Colon (tissue), 2 donors: Measurements from ENCODE around the gene GPSM1.

Source experiments
- FAIRE-seq: peaks from 2 replicates; lab custom pipeline; 2012; peaks lifted over from hg19 to GRCh38; lab: Jason Lieb, UNC
- donor health status: control.
- donor health status: control.

Gene GPSM1

GRCh38 chr9:136327304-136327974, at the start of gene GPSM1:
Gene GPSM1 (plus strand): TSS chr9:136327539. CDS start chr9:136327696, 157 bp downstream.
- FAIRE-seq = no peak

- FAIRE-seq = no peak
These were observed 49.6 kb upstream of the GPSM1 start for GRCh38 chr9:136277746-136278145.

- FAIRE-seq = no peak
These were observed 49.1 kb upstream of the GPSM1 start for GRCh38 chr9:136278221-136278620.

GRCh38 chr9:136278894-136279293, 48.4 kb upstream of the GPSM1 start:
- FAIRE-seq = no peak

- FAIRE-seq = no peak
These were observed 47.9 kb upstream of the GPSM1 start for GRCh38 chr9:136279471-136279870.

GRCh38 chr9:136280535-136281315, 46.6 kb upstream of the GPSM1 start:
- FAIRE-seq = no peak

- no peak for FAIRE-seq
These were observed 45.7 kb upstream of the GPSM1 start for GRCh38 chr9:136281421-136282271.

- no peak for FAIRE-seq
These were observed 45.0 kb upstream of the GPSM1 start for GRCh38 chr9:136282272-136282861.

GRCh38 chr9:136283291-136284235, 43.8 kb upstream of the GPSM1 start:
- FAIRE-seq = no peak

- no peak for FAIRE-seq
These were observed 43.0 kb upstream of the GPSM1 start for GRCh38 chr9:136284311-136284710.

GRCh38 chr9:136284951-136285350, 42.4 kb upstream of the GPSM1 start:
- no peak for FAIRE-seq

GRCh38 chr9:136285501-136286358, 41.6 kb upstream of the GPSM1 start:
- FAIRE-seq = no peak

GRCh38 chr9:136286359-136286986, 40.9 kb upstream of the GPSM1 start:
- no peak for FAIRE-seq

- FAIRE-seq = no peak
These were observed 40.4 kb upstream of the GPSM1 start for GRCh38 chr9:136286987-136287379.

GRCh38 chr9:136287960-136288753, 39.2 kb upstream of the GPSM1 start:
- no peak for FAIRE-seq

- FAIRE-seq = no peak
These were observed 37.5 kb upstream of the GPSM1 start for GRCh38 chr9:136289651-136290507.

- FAIRE-seq = no peak
These were observed 36.8 kb upstream of the GPSM1 start for GRCh38 chr9:136290508-136291000.
